Dendritic cell treated with granulocyte-macrophage colony-stimulating factor and Interleukin-4, amounts not matched to agents 40 ng/mL and 50 ng/mL, for 4 days (primary cell): ENCODE results near the gene ASCC2.

Experiments
- H3K27ac Mint-ChIP-seq: one replicate; pipeline ENCODE4 v1.8.0; 2022; ENCODE audit warnings: mild to moderate bottlenecking, mixed read lengths
- H3K27me3 Mint-ChIP-seq: one replicate; pipeline ENCODE4 v1.8.0; 2022; ENCODE audit warnings: mild to moderate bottlenecking, mixed read lengths
- H3K36me3 Mint-ChIP-seq: one replicate; pipeline ENCODE4 v1.8.0; 2022; ENCODE audit warnings: low read depth, mixed read lengths
- H3K4me1 Mint-ChIP-seq: one replicate; pipeline ENCODE4 v1.8.0; 2022; ENCODE audit warnings: low read depth, mixed read lengths
- H3K4me3 Mint-ChIP-seq: one replicate; pipeline ENCODE4 v1.8.0; 2022; ENCODE audit warnings: mild to moderate bottlenecking, moderate library complexity, mixed read lengths
- H3K9me3 Mint-ChIP-seq: one replicate; pipeline ENCODE4 v1.8.0; 2022; ENCODE audit warnings: mixed read lengths
- intact Hi-C: fragments of 100-400 bp; cut with micrococcal nuclease; formaldehyde crosslinking; loops from one replicate; pipeline ENCODE4 v1.15.0; 2022

Gene ASCC2

DNA sequence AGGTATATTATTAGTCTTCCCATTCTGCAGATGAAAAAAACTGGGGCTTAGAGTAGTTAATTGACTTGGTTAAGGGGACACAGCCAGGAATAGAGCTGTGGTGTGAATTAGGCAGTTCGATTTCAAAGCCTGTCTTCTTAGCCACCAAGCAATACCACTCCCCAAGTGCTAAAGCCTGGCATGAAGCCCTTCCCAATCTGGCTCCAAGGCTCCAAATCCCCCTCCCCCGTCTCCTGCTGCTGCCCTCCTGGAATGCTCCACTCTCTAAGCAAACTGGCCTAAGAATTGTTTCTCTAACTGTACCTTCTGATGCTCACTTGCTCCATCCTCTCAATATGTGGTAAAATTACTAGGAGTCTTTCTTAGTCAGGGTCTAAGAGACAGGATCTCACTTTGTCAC is 18.6 kb downstream of the ASCC2 start:
- no peaks in the 10 kb centered on the region for H3K27me3 Mint-ChIP-seq
- H3K27ac Mint-ChIP-seq: peak overlapping the region; percentile 24
- H3K4me1 Mint-ChIP-seq: peaks cover 26% of the 10 kb centered on the region
- peaks cover 88% of the 10 kb centered on the region for H3K36me3 Mint-ChIP-seq
- H3K9me3 Mint-ChIP-seq: no peaks in the 10 kb centered on the region
- no peak overlapping the region for H3K4me3 Mint-ChIP-seq
- intact Hi-C loops: no loop called here

DNA sequence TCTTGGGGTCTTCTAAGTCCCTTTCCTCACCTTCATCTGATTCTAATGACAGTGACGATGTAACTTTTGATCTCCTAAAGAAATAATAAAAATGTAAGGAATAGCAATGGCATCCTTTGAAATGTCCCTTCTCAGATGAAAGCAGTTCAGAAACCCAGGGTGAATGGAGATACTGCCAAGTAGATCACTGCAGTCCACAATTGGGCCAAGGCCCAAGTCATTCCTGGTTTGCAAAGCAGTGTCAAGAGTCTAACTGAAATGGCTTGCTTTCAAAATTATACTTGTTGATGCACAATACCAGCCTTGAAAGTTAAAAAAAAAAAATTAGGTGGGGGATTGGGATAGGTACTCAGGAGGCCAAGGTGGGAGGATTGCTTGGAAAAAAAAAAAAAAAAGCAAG is 20.4 kb downstream of the ASCC2 start:
- peaks cover 88% of the 10 kb centered on the region for H3K36me3 Mint-ChIP-seq
- intact Hi-C loops: no loop called here

GRCh38 chr22:29816980-29817379 is 21.1 kb downstream of the ASCC2 start:
- intact Hi-C loops: no loop called here
- peaks cover 88% of the 10 kb centered on the region for H3K36me3 Mint-ChIP-seq
- no peak overlapping the region for H3K4me3 Mint-ChIP-seq
- H3K9me3 Mint-ChIP-seq: no peaks in the 10 kb centered on the region
- H3K4me1 Mint-ChIP-seq: peaks cover 14% of the 10 kb centered on the region
- H3K27ac Mint-ChIP-seq: peak overlapping the region; percentile 16
- no peaks in the 10 kb centered on the region for H3K27me3 Mint-ChIP-seq

More for the DNA sequence above, 20.4 kb downstream of the ASCC2 start:
- Mint-ChIP-seq H3K27me3 (no peaks in the 10 kb centered on the region), H3K27ac (peak overlapping the region; percentile 16), H3K4me3 (no peak overlapping the region), H3K4me1 (peaks cover 21% of the 10 kb centered on the region), H3K9me3 (no peaks in the 10 kb centered on the region)

GRCh38 chr22:29816539-29816938 is 21.5 kb downstream of the ASCC2 start:
- H3K36me3 Mint-ChIP-seq: peaks cover 90% of the 10 kb centered on the region
- H3K27me3 Mint-ChIP-seq: no peaks in the 10 kb centered on the region
- no peak overlapping the region for H3K4me3 Mint-ChIP-seq
- peaks cover 11% of the 10 kb centered on the region for H3K4me1 Mint-ChIP-seq
- H3K9me3 Mint-ChIP-seq: no peaks in the 10 kb centered on the region
- no peak overlapping the region for H3K27ac Mint-ChIP-seq
- intact Hi-C loops: no loop called here

- Mint-ChIP-seq H3K27ac (no peak overlapping the region), H3K4me1 (peaks cover 7% of the 10 kb centered on the region)
These were observed 21.9 kb downstream of the ASCC2 start for GRCh38 chr22:29816128-29816527.

DNA sequence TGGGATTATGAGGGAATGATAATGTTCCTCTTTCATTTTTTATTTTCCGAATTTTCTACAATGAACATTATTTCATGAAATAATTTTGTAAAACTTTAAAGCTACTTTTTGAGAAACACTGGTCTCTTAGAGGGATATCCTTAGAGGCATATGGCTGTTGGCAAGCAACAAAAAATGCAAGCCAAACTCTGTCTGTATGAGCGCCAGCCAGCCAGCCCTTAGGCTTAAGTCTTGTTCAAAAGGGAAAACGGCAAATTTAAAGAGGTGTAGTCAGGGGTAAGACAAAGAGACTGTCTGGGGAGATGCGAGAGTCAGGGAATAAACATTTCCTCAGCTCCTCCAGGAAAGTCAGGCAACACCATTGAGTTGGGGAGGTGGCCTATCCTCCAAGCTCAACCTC is 22.5 kb downstream of the ASCC2 start:
- Mint-ChIP-seq H3K27me3 (no peaks in the 10 kb centered on the region), H3K4me3 (no peak overlapping the region), H3K4me1 (peaks cover 1% of the 10 kb centered on the region), H3K9me3 (no peaks in the 10 kb centered on the region), H3K36me3 (peaks cover 97% of the 10 kb centered on the region), H3K27ac (no peak overlapping the region)
- intact Hi-C loops: no loop called here

More at GRCh38 chr22:29816128-29816527, 21.9 kb downstream of the ASCC2 start:
- H3K36me3 Mint-ChIP-seq: peaks cover 95% of the 10 kb centered on the region
- no peaks in the 10 kb centered on the region for H3K9me3 Mint-ChIP-seq
- no peak overlapping the region for H3K4me3 Mint-ChIP-seq
- intact Hi-C loops: no loop called here
- H3K27me3 Mint-ChIP-seq: no peaks in the 10 kb centered on the region

GRCh38 chr22:29814003-29814402 is 24.1 kb downstream of the ASCC2 start:
- no peaks in the 10 kb centered on the region for H3K4me1 Mint-ChIP-seq
- H3K27me3 Mint-ChIP-seq: no peaks in the 10 kb centered on the region
- H3K9me3 Mint-ChIP-seq: no peaks in the 10 kb centered on the region
- peaks cover 94% of the 10 kb centered on the region for H3K36me3 Mint-ChIP-seq
- no peak overlapping the region for H3K4me3 Mint-ChIP-seq
- intact Hi-C loops: no loop called here
- no peak overlapping the region for H3K27ac Mint-ChIP-seq

DNA sequence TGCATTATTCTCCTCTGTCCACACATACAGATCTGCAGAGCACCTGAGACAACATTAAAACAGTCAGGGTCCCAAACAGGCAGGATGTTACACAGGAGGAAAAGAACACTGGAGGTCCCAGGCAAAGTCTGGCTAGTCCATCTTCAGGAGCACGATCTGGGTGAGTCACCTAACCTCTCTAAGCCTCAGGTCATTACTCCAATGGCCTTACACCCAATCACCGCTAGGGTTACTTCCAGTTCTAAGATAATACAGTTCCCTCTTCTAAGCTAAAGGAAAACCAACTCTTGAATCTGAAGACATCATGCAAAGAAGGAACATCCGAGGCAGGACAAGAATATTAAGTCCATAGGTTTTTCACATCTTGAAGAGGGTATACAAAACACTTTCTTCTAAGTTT is 24.5 kb downstream of the ASCC2 start:
- Mint-ChIP-seq H3K27ac (no peak overlapping the region), H3K4me3 (no peak overlapping the region), H3K27me3 (no peaks in the 10 kb centered on the region), H3K4me1 (no peaks in the 10 kb centered on the region), H3K36me3 (peaks cover 90% of the 10 kb centered on the region), H3K9me3 (no peaks in the 10 kb centered on the region)
- intact Hi-C loops: no loop called here

GRCh38 chr22:29813126-29813525 is 24.9 kb downstream of the ASCC2 start:
- no peaks in the 10 kb centered on the region for H3K9me3 Mint-ChIP-seq
- no peaks in the 10 kb centered on the region for H3K4me1 Mint-ChIP-seq
- H3K27me3 Mint-ChIP-seq: no peaks in the 10 kb centered on the region
- H3K4me3 Mint-ChIP-seq: no peak overlapping the region
- H3K27ac Mint-ChIP-seq: no peak overlapping the region
- intact Hi-C loops: no loop called here
- peaks cover 90% of the 10 kb centered on the region for H3K36me3 Mint-ChIP-seq

- intact Hi-C loops: no loop called here
- Mint-ChIP-seq H3K9me3 (no peaks in the 10 kb centered on the region), H3K4me3 (no peak overlapping the region), H3K36me3 (peaks cover 93% of the 10 kb centered on the region), H3K27me3 (no peaks in the 10 kb centered on the region), H3K4me1 (no peaks in the 10 kb centered on the region), H3K27ac (peak overlapping the region; percentile 26)
These were observed 26.7 kb downstream of the ASCC2 start for GRCh38 chr22:29811377-29811776.

DNA sequence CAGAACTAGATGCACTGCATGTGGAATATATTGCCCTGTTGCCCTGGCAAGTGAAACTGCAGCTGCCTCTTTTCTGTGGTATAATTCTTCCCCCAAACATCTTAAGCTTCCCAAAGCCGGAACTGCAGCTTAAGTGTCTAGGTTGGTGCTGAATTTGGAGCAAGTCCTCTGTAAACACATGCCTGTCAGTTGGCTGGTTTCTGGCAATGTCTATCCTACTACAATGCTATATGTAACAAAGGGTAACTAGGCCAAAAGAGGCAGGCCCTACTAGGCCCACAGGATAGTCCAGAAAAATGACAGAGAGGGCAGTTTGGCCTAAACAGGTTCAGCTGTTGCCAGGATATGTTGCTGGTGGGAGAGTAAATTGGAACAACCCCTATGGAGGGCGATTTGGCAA is 27.9 kb downstream of the ASCC2 start:
- Mint-ChIP-seq H3K27me3 (no peaks in the 10 kb centered on the region), H3K4me1 (no peaks in the 10 kb centered on the region), H3K36me3 (peaks cover 93% of the 10 kb centered on the region), H3K27ac (peak overlapping the region; percentile 13), H3K4me3 (no peak overlapping the region), H3K9me3 (no peaks in the 10 kb centered on the region)
- intact Hi-C loops: no loop called here

- Mint-ChIP-seq H3K4me3 (no peak overlapping the region), H3K27me3 (no peaks in the 10 kb centered on the region), H3K9me3 (no peaks in the 10 kb centered on the region), H3K36me3 (peaks cover 84% of the 10 kb centered on the region), H3K27ac (no peak overlapping the region), H3K4me1 (peaks cover 9% of the 10 kb centered on the region)
- intact Hi-C loops: no loop called here
These were observed 31.9 kb downstream of the ASCC2 start for GRCh38 chr22:29806196-29806595.

- H3K4me3 Mint-ChIP-seq: no peak overlapping the region
- no peaks in the 10 kb centered on the region for H3K27me3 Mint-ChIP-seq
- peaks cover 21% of the 10 kb centered on the region for H3K4me1 Mint-ChIP-seq
- peaks cover 84% of the 10 kb centered on the region for H3K36me3 Mint-ChIP-seq
- intact Hi-C loops: no loop called here
- no peaks in the 10 kb centered on the region for H3K9me3 Mint-ChIP-seq
- H3K27ac Mint-ChIP-seq: no peak overlapping the region
These were observed 33.1 kb downstream of the ASCC2 start for GRCh38 chr22:29804985-29805384.

- Mint-ChIP-seq H3K36me3 (peaks cover 76% of the 10 kb centered on the region), H3K9me3 (no peaks in the 10 kb centered on the region), H3K4me1 (peaks cover 39% of the 10 kb centered on the region), H3K4me3 (no peak overlapping the region), H3K27me3 (no peaks in the 10 kb centered on the region), H3K27ac (no peak overlapping the region)
- intact Hi-C loops: no loop called here
These were observed 34.9 kb downstream of the ASCC2 start for GRCh38 chr22:29803190-29803589.

DNA sequence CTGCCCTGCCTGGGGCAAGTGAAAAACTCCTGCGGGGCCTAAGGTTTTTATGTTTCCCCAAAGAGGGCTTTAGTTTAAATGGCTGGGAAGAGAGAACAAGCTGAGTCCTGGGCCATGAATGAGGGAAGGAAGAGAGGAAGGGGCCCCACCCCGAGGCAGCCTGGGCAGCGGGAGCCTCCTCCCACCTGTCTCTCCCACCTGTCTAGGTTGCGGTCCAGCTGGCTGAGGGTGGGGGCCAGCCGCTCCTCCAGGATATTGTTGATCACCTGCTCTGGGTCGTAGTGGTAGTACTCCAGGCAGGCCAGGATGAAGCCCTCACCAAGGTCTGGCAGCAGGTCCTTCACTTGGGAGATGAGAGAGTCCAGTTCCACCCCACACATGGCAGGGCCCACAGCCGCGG is 36.3 kb downstream of the ASCC2 start:
- H3K4me1 Mint-ChIP-seq: peaks cover 52% of the 10 kb centered on the region
- intact Hi-C loops: no loop called here
- H3K4me3 Mint-ChIP-seq: no peak overlapping the region
- no peaks in the 10 kb centered on the region for H3K27me3 Mint-ChIP-seq
- peak overlapping the region; percentile 87 for H3K27ac Mint-ChIP-seq
- peaks cover 72% of the 10 kb centered on the region for H3K36me3 Mint-ChIP-seq
- no peaks in the 10 kb centered on the region for H3K9me3 Mint-ChIP-seq
